Esophagus squamous epithelium (tissue), 5 donors: ENCODE results near the gene RIN3. TPM values are rescaled to one million over a fixed set of nuclear protein-coding genes. Genes with fewer than 3 reads are reported as not detected.
A peak's percentile ranks its signal among the peaks of the same experiment; 100 is the strongest.

ENCODE experiments used
- DNase-seq: peaks from one replicate; lab custom pipeline; 2025; lab: John Stamatoyannopoulos, UW
- H3K27ac ChIP-seq, 4 donors: fragments of 200-600 bp; sonication (generic); one replicate each; pipeline ENCODE4 v1.5.1; 2016 to 2019; ENCODE audit warnings: mild to moderate bottlenecking in 1 of 4
- H3K27me3 ChIP-seq, 4 donors: fragments of 200-600 bp; sonication (generic); 1 replicate in 3 of 4; 2 replicates in 1 of 4; pipeline versions ENCODE4 v1.5.1 to v1.6.0; 2017 to 2021; ENCODE audit warnings: antibody characterized with exemption in 1 of 4
- H3K36me3 ChIP-seq, 3 donors: fragments of 200-600 bp; sonication (generic); one replicate each; pipeline ENCODE4 v1.5.1; 2016 to 2019
- H3K4me1 ChIP-seq, 3 donors: fragments of 200-600 bp; sonication (generic); one replicate each; pipeline ENCODE4 v1.5.1; 2017 to 2019
- H3K4me3 ChIP-seq, 4 donors: fragments of 200-600 bp; sonication (generic); 1 replicate in 3 of 4; 2 replicates in 1 of 4; pipeline ENCODE4 v1.5.1; 2016 to 2019; ENCODE audit warnings: mild to moderate bottlenecking in 2 of 4, moderate library complexity in 1 of 4
- H3K9me3 ChIP-seq, 3 donors: fragments of 200-600 bp; sonication (generic); one replicate each; pipeline ENCODE4 v1.5.1; 2016 to 2019
- CTCF ChIP-seq, 6 experiments: fragments of 450-650 bp in 4 of 6; fragments of 200-600 bp in 2 of 6; sonication (generic) in 2 of 6; IDR thresholded peaks; one replicate each; pipeline ENCODE4 v1.5.1; 2016 to 2019; ENCODE audit warnings: antibody characterized with exemption in 6 of 6, mild to moderate bottlenecking in 4 of 6, moderate library complexity in 4 of 6
- POLR2A ChIP-seq, 4 donors: fragments of 450-650 bp; IDR thresholded peaks; one replicate each; pipeline ENCODE4 v1.6.1; 2017; ENCODE audit warnings: antibody characterized with exemption in 4 of 4, mild to moderate bottlenecking in 4 of 4, moderate library complexity in 3 of 4
- WGBS, 2 donors: methylation state at CpG; one replicate each; pipeline ENCODE4 v1.1.5; 2018; 5-methylcytosine and 5-hydroxymethylcytosine counted together
- intact Hi-C: fragments of 100-400 bp; cut with DNase I; formaldehyde crosslinking; loops from one replicate; pipeline ENCODE4 v1.15.0; 2022
- total RNA-seq, 4 donors: library from RNA; depleted of rRNA; stranded (reverse); fragments of >200 nt; gene quantifications; one replicate each; pipeline ENCODE4 v1.1.0, GENCODE V29; 2016
- donor health status: DM: yes; HTN: yes; CAD: no.

The RIN3 gene
- total RNA-seq, 4 donors from 2014 or later = 1.9 to 9.7 (median 4.4) TPM

DNA sequence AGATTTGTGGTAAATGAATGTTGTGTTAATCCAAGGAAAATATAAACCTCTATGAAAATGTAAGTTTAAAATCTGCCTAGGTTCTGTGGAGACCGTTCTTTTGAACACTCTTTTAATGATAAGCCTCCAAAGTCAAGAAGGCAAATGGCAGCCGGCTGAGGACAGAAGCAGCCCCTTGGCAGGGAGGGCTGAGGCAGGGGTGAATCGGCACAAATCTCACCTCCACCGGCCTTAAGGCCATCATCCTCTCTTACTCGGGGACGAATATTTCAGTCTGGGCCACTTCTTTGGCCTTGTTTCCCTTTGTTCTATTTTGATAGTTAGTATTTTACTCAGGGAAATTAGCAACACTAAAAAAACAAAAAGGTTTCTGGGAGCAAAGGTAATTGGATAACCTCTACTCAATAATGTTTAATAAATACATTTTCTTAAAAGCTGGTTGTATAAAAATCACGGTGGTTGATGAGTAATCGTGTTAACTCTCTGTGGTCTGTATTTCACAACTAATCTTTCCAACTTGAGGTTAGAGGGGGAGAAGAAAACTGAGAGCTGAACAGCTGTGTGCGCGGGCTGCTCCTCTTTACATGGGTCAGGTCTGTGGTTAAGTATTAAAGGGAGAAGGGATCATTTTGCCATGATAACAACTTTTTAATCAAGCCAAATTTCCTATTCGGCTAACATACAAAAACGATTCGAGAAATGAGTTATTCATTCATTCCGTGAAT lies 216.2 kb downstream of the RIN3 start:
- DNase-seq = no peak
- TF ChIP-seq POLR2A (IDR thresholded peaks at IDR 0.05) (no peak), CTCF (IDR thresholded peaks at IDR 0.05) (no peak)
- WGBS, 2 donors = 68 to 71% methylated on average over 14 of the region's 14 CpGs
- Histone ChIP-seq H3K9me3 (no peaks in the 10 kb centered on the region), H3K4me1 (peaks cover 4 to 49% (median 9%) of the 10 kb centered on the region in 3 donors), H3K27me3 (no peaks in the 10 kb centered on the region), H3K36me3 (peaks cover 0 to 33% (median 6%) of the 10 kb centered on the region in 3 donors), H3K27ac (no peak overlapping the region), H3K4me3 (no peak overlapping the region)
- intact Hi-C loops = no loop called here

GRCh38 chr14:92731622-92732115 lies 218.1 kb downstream of the RIN3 start:
- TF ChIP-seq CTCF (IDR thresholded peaks at IDR 0.05) (no peak), POLR2A (IDR thresholded peaks at IDR 0.05) (no peak)
- 81 to 91% methylated on average over 2 to 3 of the region's 3 CpGs for WGBS, 2 donors
- H3K27ac ChIP-seq = no peak overlapping the region
- intact Hi-C loops = no loop called here
- no peak overlapping the region for H3K4me3 ChIP-seq
- no peaks in the 10 kb centered on the region for H3K9me3 ChIP-seq
- no peaks in the 10 kb centered on the region for H3K27me3 ChIP-seq
- H3K36me3 ChIP-seq = peaks cover 0 to 33% (median 6%) of the 10 kb centered on the region in 3 donors
- H3K4me1 ChIP-seq = peaks cover 0 to 32% (median under 1%) of the 10 kb centered on the region in 3 donors
- DNase-seq = no peak

DNA sequence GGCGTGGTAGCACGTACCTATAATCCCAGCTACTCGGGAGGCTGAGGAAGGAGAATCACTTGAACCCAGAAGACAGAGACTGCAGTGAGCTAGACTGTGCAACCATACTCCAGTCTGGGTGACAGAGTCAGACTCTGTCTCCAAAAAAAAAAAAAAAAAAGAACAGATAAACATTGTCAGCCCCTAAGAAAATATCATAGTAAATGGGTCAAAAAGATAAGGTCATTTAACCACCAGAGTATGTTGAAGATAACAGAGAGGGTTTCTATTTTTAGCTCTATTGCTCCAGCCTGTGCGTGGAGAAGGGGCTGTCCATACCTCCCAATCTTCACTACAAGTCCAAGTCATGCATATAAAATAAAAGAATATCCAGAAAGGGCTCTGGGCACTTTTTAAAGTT lies 219.4 kb downstream of the RIN3 start:
- TF ChIP-seq CTCF (IDR thresholded peaks at IDR 0.05) (no peak), POLR2A (IDR thresholded peaks at IDR 0.05) (no peak)
- H3K36me3 ChIP-seq = peaks cover 0 to 33% (median 6%) of the 10 kb centered on the region in 3 donors
- intact Hi-C loops = no loop called here
- no peaks in the 10 kb centered on the region for H3K9me3 ChIP-seq
- H3K4me3 ChIP-seq = no peak overlapping the region
- H3K27ac ChIP-seq = peak overlapping the region in 1 of 4 donors; percentile 17
- 82 to 84% methylated on average over 4 of the region's 4 CpGs for WGBS, 2 donors
- DNase-seq = no peak
- no peaks in the 10 kb centered on the region for H3K27me3 ChIP-seq
- H3K4me1 ChIP-seq = peaks cover 0 to 38% (median 0%) of the 10 kb centered on the region in 3 donors

- TF ChIP-seq POLR2A (IDR thresholded peaks at IDR 0.05) = no peak
- no peak for TF ChIP-seq CTCF (IDR thresholded peaks at IDR 0.05)
- DNase-seq = no peak
- Histone ChIP-seq H3K36me3 (peaks cover 0 to 32% (median 6%) of the 10 kb centered on the region in 3 donors), H3K27me3 (no peaks in the 10 kb centered on the region), H3K9me3 (no peaks in the 10 kb centered on the region), H3K27ac (no peak overlapping the region), H3K4me1 (peaks cover 0 to 23% (median 0%) of the 10 kb centered on the region in 3 donors), H3K4me3 (no peak overlapping the region)
- intact Hi-C loops = no loop called here
- whole genome bisulfite sequencing, 2 donors = 88 to 96% methylated on average over 7 of the region's 7 CpGs
These were observed 221.0 kb downstream of the RIN3 start for GRCh38 chr14:92734618-92735017.

DNA sequence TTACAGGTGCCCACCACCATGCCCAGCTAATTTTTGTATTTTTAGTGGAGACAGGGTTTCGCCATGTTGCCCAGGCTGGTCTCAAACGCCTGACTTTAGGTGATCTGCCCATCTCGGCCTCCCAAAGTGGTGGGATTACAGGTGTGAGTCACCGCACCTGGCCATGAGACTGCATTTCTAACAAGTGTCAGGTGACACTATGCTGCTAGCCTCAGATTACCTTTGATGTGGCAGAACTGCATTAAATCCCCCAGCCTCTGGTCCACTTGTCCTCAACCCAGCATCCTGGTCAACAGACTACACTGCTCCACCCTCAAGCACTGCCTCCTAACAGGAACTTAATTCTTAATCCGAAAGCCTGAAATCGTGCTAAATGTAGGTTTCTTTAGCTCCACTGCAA lies 221.8 kb downstream of the RIN3 start:
- Histone ChIP-seq H3K9me3 (no peaks in the 10 kb centered on the region), H3K4me1 (peaks cover 0 to 16% (median 0%) of the 10 kb centered on the region in 3 donors), H3K27me3 (no peaks in the 10 kb centered on the region), H3K27ac (no peak overlapping the region), H3K36me3 (peaks cover 0 to 32% (median 6%) of the 10 kb centered on the region in 3 donors), H3K4me3 (no peak overlapping the region)
- DNase-seq = no peak
- 86 to 87% methylated on average over 5 to 6 of the region's 6 CpGs for WGBS, 2 donors
- TF ChIP-seq CTCF (IDR thresholded peaks at IDR 0.05) (no peak), POLR2A (IDR thresholded peaks at IDR 0.05) (no peak)
- intact Hi-C loops = no loop called here
